ENCODE data around the gene IGSF8.
"Not testable (repeated sequence)": the region's sequence is repeated elsewhere in the genome, so short reads cannot be mapped to it uniquely, and the experiment has no call there.

The IGSF8 gene

GRCh38 chr1:160061369-160062229, 36.8 kb downstream of the IGSF8 start:
- TF ChIP-seq CTCF (IDR thresholded peaks at IDR 0.05; ENCODE audit: borderline replicate concordance, insufficient read depth, low read depth, low read length), result peak; percentile 8; the same call in 1 of the 2 replicates
- H3K4me3 ChIP-seq (ENCODE audit: low read depth, low read length), result no peak overlapping the region

- no peak overlapping the region for H3K4me3 ChIP-seq (ENCODE audit: low read depth, low read length)
- 0 out of 2 replicates have a peak, but pooled peaks have one; percentile 10 for TF ChIP-seq CTCF (IDR thresholded peaks at IDR 0.05; ENCODE audit: borderline replicate concordance, insufficient read depth, low read depth, low read length)
Observed at GRCh38 chr1:160058087-160058486, 40.3 kb downstream of the IGSF8 start.

GRCh38 chr1:160056648-160057169, 41.7 kb downstream of the IGSF8 start:
- no peak overlapping the region for H3K4me3 ChIP-seq (ENCODE audit: low read depth, low read length)
- no peak for TF ChIP-seq CTCF (IDR thresholded peaks at IDR 0.05; ENCODE audit: borderline replicate concordance, insufficient read depth, low read depth, low read length)

- TF ChIP-seq CTCF (IDR thresholded peaks at IDR 0.05; ENCODE audit: borderline replicate concordance, insufficient read depth, low read depth, low read length), result no peak
- no peak overlapping the region for H3K4me3 ChIP-seq (ENCODE audit: low read depth, low read length)
Observed at GRCh38 chr1:160053548-160054365, 44.7 kb downstream of the IGSF8 start.

GRCh38 chr1:160052936-160053335, 45.5 kb downstream of the IGSF8 start:
- H3K4me3 ChIP-seq (ENCODE audit: low read depth, low read length), result no peak overlapping the region
- TF ChIP-seq CTCF (IDR thresholded peaks at IDR 0.05; ENCODE audit: borderline replicate concordance, insufficient read depth, low read depth, low read length), result no peak

GRCh38 chr1:160050619-160051018, 47.8 kb downstream of the IGSF8 start:
- no peak overlapping the region for H3K4me3 ChIP-seq (ENCODE audit: low read depth, low read length)
- no peak for TF ChIP-seq CTCF (IDR thresholded peaks at IDR 0.05; ENCODE audit: borderline replicate concordance, insufficient read depth, low read depth, low read length)

GRCh38 chr1:160050182-160050581, 48.2 kb downstream of the IGSF8 start:
- not testable (repeated sequence) for H3K4me3 ChIP-seq (ENCODE audit: low read depth, low read length)
